ENCODE measurements around the gene RIIAD1.

RIIAD1 gene

GRCh38 chr1:151702936-151703335 lies 18.4 kb upstream of the RIIAD1 start:
- Mint-ChIP-seq H3K4me1 (no peaks in the 10 kb centered on the region), H3K4me3 (no peak overlapping the region), H3K27me3 (ENCODE audit: low read depth) (no peaks in the 10 kb centered on the region), H3K27ac (no peak overlapping the region), H3K36me3 (ENCODE audit: low read depth) (peaks cover 24% of the 10 kb centered on the region), H3K9me3 (no peaks in the 10 kb centered on the region)
- TF ChIP-seq CTCF (IDR thresholded peaks at IDR 0.05; ENCODE audit: unreplicated experiment in 3 of 3), result no peak

- H3K27me3 Mint-ChIP-seq (ENCODE audit: low read depth), result no peaks in the 10 kb centered on the region
- H3K4me1 Mint-ChIP-seq, result no peaks in the 10 kb centered on the region
- no peaks in the 10 kb centered on the region for H3K9me3 Mint-ChIP-seq
- H3K36me3 Mint-ChIP-seq (ENCODE audit: low read depth), result peaks cover 20% of the 10 kb centered on the region
- no peak overlapping the region for H3K27ac Mint-ChIP-seq
- no peak overlapping the region for H3K4me3 Mint-ChIP-seq
- TF ChIP-seq CTCF (IDR thresholded peaks at IDR 0.05; ENCODE audit: unreplicated experiment in 3 of 3), result no peak
Observed at GRCh38 chr1:151703813-151704212, 17.5 kb upstream of the RIIAD1 start.

GRCh38 chr1:151704246-151704645 lies 17.1 kb upstream of the RIIAD1 start:
- H3K27me3 Mint-ChIP-seq (ENCODE audit: low read depth), result no peaks in the 10 kb centered on the region
- no peak overlapping the region for H3K27ac Mint-ChIP-seq
- H3K4me3 Mint-ChIP-seq, result no peak overlapping the region
- H3K36me3 Mint-ChIP-seq (ENCODE audit: low read depth), result peaks cover 17% of the 10 kb centered on the region
- H3K9me3 Mint-ChIP-seq, result no peaks in the 10 kb centered on the region
- no peaks in the 10 kb centered on the region for H3K4me1 Mint-ChIP-seq
- TF ChIP-seq CTCF (IDR thresholded peaks at IDR 0.05; ENCODE audit: unreplicated experiment in 3 of 3), result no peak

GRCh38 chr1:151705146-151705545 lies 16.2 kb upstream of the RIIAD1 start:
- Mint-ChIP-seq H3K4me1 (no peaks in the 10 kb centered on the region), H3K36me3 (ENCODE audit: low read depth) (peaks cover 8% of the 10 kb centered on the region), H3K27ac (no peak overlapping the region), H3K4me3 (no peak overlapping the region), H3K27me3 (ENCODE audit: low read depth) (no peaks in the 10 kb centered on the region), H3K9me3 (no peaks in the 10 kb centered on the region)
- no peak for TF ChIP-seq CTCF (IDR thresholded peaks at IDR 0.05; ENCODE audit: unreplicated experiment in 3 of 3)

- H3K36me3 Mint-ChIP-seq (ENCODE audit: low read depth), result peaks cover 2% of the 10 kb centered on the region
- no peak for TF ChIP-seq CTCF (IDR thresholded peaks at IDR 0.05; ENCODE audit: unreplicated experiment in 3 of 3)
- H3K4me3 Mint-ChIP-seq, result no peak overlapping the region
- no peaks in the 10 kb centered on the region for H3K4me1 Mint-ChIP-seq
- H3K27ac Mint-ChIP-seq, result no peak overlapping the region
- H3K27me3 Mint-ChIP-seq (ENCODE audit: low read depth), result no peaks in the 10 kb centered on the region
- H3K9me3 Mint-ChIP-seq, result no peaks in the 10 kb centered on the region
Observed at GRCh38 chr1:151705753-151706463, 15.4 kb upstream of the RIIAD1 start.

Measured in nephron (organoid).